ENCODE results near the gene PALM.
"Not testable (repeated sequence)": the region's sequence is repeated elsewhere in the genome, so short reads cannot be mapped to it uniquely, and the experiment has no call there.

The PALM gene

GRCh38 chr19:679418-680286 is 29.1 kb upstream of the PALM start:
- no peak for DNase-seq

GRCh38 chr19:680287-681028 is 28.3 kb upstream of the PALM start:
- peak; percentile 100 for DNase-seq

GRCh38 chr19:681029-682019 is 27.4 kb upstream of the PALM start:
- DNase-seq = no peak

- DNase-seq = peak; percentile 54
These were observed 25.9 kb upstream of the PALM start for GRCh38 chr19:682678-683320.

- DNase-seq = no peak
These were observed 23.2 kb upstream of the PALM start for GRCh38 chr19:685454-685931.

- no peak for DNase-seq
These were observed 22.0 kb upstream of the PALM start for GRCh38 chr19:686589-687297.

GRCh38 chr19:687569-688166 is 21.1 kb upstream of the PALM start:
- no peak for DNase-seq

GRCh38 chr19:688214-688613 is 20.5 kb upstream of the PALM start:
- no peak for DNase-seq

- no peak for DNase-seq
These were observed 19.7 kb upstream of the PALM start for GRCh38 chr19:688992-689391.

- DNase-seq = no peak
These were observed 18.5 kb upstream of the PALM start for GRCh38 chr19:690203-690602.

- no peak for DNase-seq
These were observed 14.0 kb upstream of the PALM start for GRCh38 chr19:694481-695351.

- no peak for DNase-seq
These were observed 13.3 kb upstream of the PALM start, which contains the start of gene PRSS57 for GRCh38 chr19:695352-695949. Gene PRSS57 (minus strand): TSS chr19:695452. CDS start chr19:695430, 22 bp downstream.

- not testable (repeated sequence) for DNase-seq
These were observed 10.2 kb upstream of the PALM start for GRCh38 chr19:698529-698928.

- not testable (repeated sequence) for DNase-seq
These were observed 8.8 kb upstream of the PALM start for GRCh38 chr19:699885-700284.

- not testable (repeated sequence) for DNase-seq
These were observed 5.9 kb upstream of the PALM start for GRCh38 chr19:702847-703246.

GRCh38 chr19:703329-703650 is 5.4 kb upstream of the PALM start:
- no peak for DNase-seq

GRCh38 chr19:703651-704446 is 4.9 kb upstream of the PALM start:
- peak; percentile 84 for DNase-seq

GRCh38 chr19:704447-704741 is 4.3 kb upstream of the PALM start:
- no peak for DNase-seq

All from islet precursor cell (in vitro differentiated cells).